Mesothelial cell of epicardium (in vitro differentiated cells): ENCODE data around the gene THRB. TPM values are rescaled to one million over a fixed set of nuclear protein-coding genes. Genes with fewer than 3 reads are reported as not detected.

ENCODE experiments used
- DNase-seq, 2 experiments: peaks; one replicate each; pipeline ENCODE4 v3.0.0; 2021; ENCODE audit warnings: low spot score in 2 of 2; ENCODE audit not compliant: unreplicated experiment in 2 of 2
- H3K27ac Mint-ChIP-seq: 2 replicates; pipeline ENCODE4 v1.8.0; 2021; ENCODE audit warnings: mixed read lengths
- H3K27me3 Mint-ChIP-seq: 2 replicates; pipeline ENCODE4 v1.8.0; 2021; ENCODE audit warnings: low read depth, mixed read lengths
- H3K36me3 Mint-ChIP-seq: 2 replicates; pipeline ENCODE4 v1.8.0; 2021; ENCODE audit warnings: mixed read lengths
- H3K4me1 Mint-ChIP-seq: 2 replicates; pipeline ENCODE4 v1.8.0; 2021; ENCODE audit warnings: mixed read lengths
- H3K4me3 Mint-ChIP-seq: 2 replicates; pipeline ENCODE4 v1.8.0; 2021; ENCODE audit warnings: mild to moderate bottlenecking, moderate library complexity, mixed read lengths
- H3K9me3 Mint-ChIP-seq: 2 replicates; pipeline ENCODE4 v1.8.0; 2021; ENCODE audit warnings: mixed read lengths
- CTCF ChIP-seq: fragments of 200-600 bp; sonication (generic); IDR thresholded peaks from one replicate; pipeline ENCODE4 v1.5.0; 2021; ENCODE audit warnings: antibody characterized with exemption; ENCODE audit not compliant: unreplicated experiment
- total RNA-seq: library from RNA; stranded (reverse); gene quantifications from 3 replicates; pipeline ENCODE4 v1.2.1, GENCODE V29; 2021

THRB gene
- total RNA-seq, 1 donor from 2014 or later = 3.4 TPM

- Mint-ChIP-seq H3K27ac (no peak overlapping the region), H3K4me1 (peaks cover 23% of the 10 kb centered on the region), H3K4me3 (no peak overlapping the region), H3K36me3 (peaks cover 3% of the 10 kb centered on the region), H3K9me3 (peaks cover 4% of the 10 kb centered on the region), H3K27me3 (no peaks in the 10 kb centered on the region)
- DNase-seq = no peak
- TF ChIP-seq CTCF = no peak
Measured at GRCh38 chr3:24133942-24134341, 360.7 kb downstream of the THRB start.

- Mint-ChIP-seq H3K4me1 (peaks cover 21% of the 10 kb centered on the region), H3K4me3 (no peak overlapping the region), H3K9me3 (peaks cover 4% of the 10 kb centered on the region), H3K27me3 (no peaks in the 10 kb centered on the region), H3K27ac (no peak overlapping the region), H3K36me3 (peaks cover 3% of the 10 kb centered on the region)
- TF ChIP-seq CTCF = no peak
- no peak for DNase-seq
Measured at GRCh38 chr3:24133436-24133835, 361.2 kb downstream of the THRB start.

GRCh38 chr3:24129549-24129948, 365.1 kb downstream of the THRB start:
- H3K4me3 Mint-ChIP-seq = no peak overlapping the region

GRCh38 chr3:24128199-24129005, 366.2 kb downstream of the THRB start:
- Mint-ChIP-seq H3K27ac (no peak overlapping the region), H3K4me3 (no peak overlapping the region), H3K27me3 (no peaks in the 10 kb centered on the region), H3K36me3 (peaks cover 3% of the 10 kb centered on the region), H3K9me3 (peaks cover 4% of the 10 kb centered on the region), H3K4me1 (peaks cover 15% of the 10 kb centered on the region)
- no peak for DNase-seq
- no peak for TF ChIP-seq CTCF

More at GRCh38 chr3:24129549-24129948, 365.1 kb downstream of the THRB start:
- no peak overlapping the region for H3K27ac Mint-ChIP-seq
- no peak for TF ChIP-seq CTCF
- H3K27me3 Mint-ChIP-seq = no peaks in the 10 kb centered on the region
- peaks cover 3% of the 10 kb centered on the region for H3K36me3 Mint-ChIP-seq
- DNase-seq = no peak
- H3K9me3 Mint-ChIP-seq = peaks cover 4% of the 10 kb centered on the region
- peaks cover 7% of the 10 kb centered on the region for H3K4me1 Mint-ChIP-seq

GRCh38 chr3:24123596-24123995, 371.1 kb downstream of the THRB start:
- Mint-ChIP-seq H3K4me1 (peaks cover 14% of the 10 kb centered on the region), H3K9me3 (no peaks in the 10 kb centered on the region), H3K4me3 (no peak overlapping the region), H3K27ac (no peak overlapping the region), H3K27me3 (no peaks in the 10 kb centered on the region), H3K36me3 (no peaks in the 10 kb centered on the region)
- no peak for DNase-seq
- no peak for TF ChIP-seq CTCF
